Right lobe of liver (tissue), 4 donors: ENCODE measurements around the gene CAT.

ENCODE experiments used
- POLR2A ChIP-seq: fragments of 450-650 bp; IDR thresholded peaks from one replicate; pipeline ENCODE4 v1.6.1; 2017; ENCODE audit warnings: antibody characterized with exemption, mild to moderate bottlenecking
- TF ChIP-seq, protein P1 (sequence below), 4 donors: fragments of 200-600 bp in 3 of 4; fragments of 450-650 bp in 1 of 4; IDR thresholded peaks; one replicate each; pipeline versions ENCODE4 v1.5.1 to v1.8.0; 2016 to 2022; ENCODE audit warnings: antibody characterized with exemption in 4 of 4, mild to moderate bottlenecking in 2 of 4
- donor health status: DM: no; HTN: no; CAD: no.
- donor health status: DM: no; HTN: no; CAD: no.
- donor health status: DM: no; HTN: yes; CAD: no.

DNA sequence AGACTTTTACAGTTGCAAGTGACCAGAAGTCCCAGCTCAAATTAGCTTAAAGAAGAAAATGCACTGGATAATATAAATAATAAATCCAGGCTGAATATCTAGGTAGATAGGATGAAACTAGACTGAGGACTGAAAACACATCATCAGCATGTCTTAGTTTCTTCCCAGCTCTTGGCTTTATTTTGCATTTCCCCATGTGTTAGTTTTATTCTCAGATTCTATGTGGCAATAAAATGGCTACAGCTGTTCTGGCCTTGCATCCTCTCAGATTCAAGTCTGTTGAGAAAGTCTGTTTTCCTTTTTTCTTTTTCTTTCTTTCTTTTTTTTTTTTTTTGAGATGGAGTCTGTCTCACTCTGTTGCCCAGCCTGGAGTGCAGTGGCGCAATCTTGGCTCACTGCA is 22.6 kb upstream of the CAT start:
- TF ChIP-seq POLR2A = no peak
- TF ChIP-seq, protein P1, sequence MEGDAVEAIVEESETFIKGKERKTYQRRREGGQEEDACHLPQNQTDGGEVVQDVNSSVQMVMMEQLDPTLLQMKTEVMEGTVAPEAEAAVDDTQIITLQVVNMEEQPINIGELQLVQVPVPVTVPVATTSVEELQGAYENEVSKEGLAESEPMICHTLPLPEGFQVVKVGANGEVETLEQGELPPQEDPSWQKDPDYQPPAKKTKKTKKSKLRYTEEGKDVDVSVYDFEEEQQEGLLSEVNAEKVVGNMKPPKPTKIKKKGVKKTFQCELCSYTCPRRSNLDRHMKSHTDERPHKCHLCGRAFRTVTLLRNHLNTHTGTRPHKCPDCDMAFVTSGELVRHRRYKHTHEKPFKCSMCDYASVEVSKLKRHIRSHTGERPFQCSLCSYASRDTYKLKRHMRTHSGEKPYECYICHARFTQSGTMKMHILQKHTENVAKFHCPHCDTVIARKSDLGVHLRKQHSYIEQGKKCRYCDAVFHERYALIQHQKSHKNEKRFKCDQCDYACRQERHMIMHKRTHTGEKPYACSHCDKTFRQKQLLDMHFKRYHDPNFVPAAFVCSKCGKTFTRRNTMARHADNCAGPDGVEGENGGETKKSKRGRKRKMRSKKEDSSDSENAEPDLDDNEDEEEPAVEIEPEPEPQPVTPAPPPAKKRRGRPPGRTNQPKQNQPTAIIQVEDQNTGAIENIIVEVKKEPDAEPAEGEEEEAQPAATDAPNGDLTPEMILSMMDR (IDR thresholded peaks at IDR 0.05) = no peak
